ENCODE data around the gene DOC2A.
A peak's percentile ranks its signal among the peaks of the same experiment; 100 is the strongest.

The DOC2A gene

GRCh38 chr16:30005341-30006094 lies 5.3 kb downstream of the DOC2A start:
- no peak for DNase-seq (ENCODE audit: low read depth)

GRCh38 chr16:30004811-30005242 lies 6.0 kb downstream of the DOC2A start:
- DNase-seq (ENCODE audit: low read depth) = no peak

GRCh38 chr16:30004424-30004776 lies 6.4 kb downstream of the DOC2A start:
- DNase-seq (ENCODE audit: low read depth) = no peak

- DNase-seq (ENCODE audit: low read depth) = no peak
Measured at GRCh38 chr16:30003670-30004423, 7.0 kb downstream of the DOC2A start.

- DNase-seq (ENCODE audit: low read depth) = no peak
Measured at GRCh38 chr16:30002614-30003346, 8.0 kb downstream of the DOC2A start.

- DNase-seq (ENCODE audit: low read depth) = no peak
Measured at GRCh38 chr16:30000735-30001631, 9.8 kb downstream of the DOC2A start.

- DNase-seq (ENCODE audit: low read depth) = no peak
Measured at GRCh38 chr16:29999605-30000004, 11.2 kb downstream of the DOC2A start.

- DNase-seq (ENCODE audit: low read depth) = no peak
Measured at GRCh38 chr16:29996766-29997250, 14.0 kb downstream of the DOC2A start.

- peak; percentile 100 for DNase-seq (ENCODE audit: low read depth)
Measured at GRCh38 chr16:29995911-29996765, 14.7 kb downstream of the DOC2A start, which contains the start of gene INO80E. INO80E (plus strand) TSS chr16:29996241; CDS start chr16:29996311, 70 bp downstream.

GRCh38 chr16:29995324-29995910 lies 15.4 kb downstream of the DOC2A start, which contains the start of gene HIRIP3:
HIRIP3 (minus strand) TSS chr16:29995617; CDS start chr16:29995605, 12 bp downstream.
- peak; percentile 80 for DNase-seq (ENCODE audit: low read depth)

GRCh38 chr16:29994600-29995323 lies 16.1 kb downstream of the DOC2A start:
- DNase-seq (ENCODE audit: low read depth) = peak; percentile 63

GRCh38 chr16:29993903-29994599 lies 16.8 kb downstream of the DOC2A start:
- DNase-seq (ENCODE audit: low read depth) = no peak

GRCh38 chr16:29993191-29993902 lies 17.5 kb downstream of the DOC2A start:
- no peak for DNase-seq (ENCODE audit: low read depth)

- DNase-seq (ENCODE audit: low read depth) = no peak
Measured at GRCh38 chr16:29992344-29992967, 18.4 kb downstream of the DOC2A start.

GRCh38 chr16:29991571-29991904 lies 19.3 kb downstream of the DOC2A start:
- DNase-seq (ENCODE audit: low read depth) = no peak

- no peak for DNase-seq (ENCODE audit: low read depth)
Measured at GRCh38 chr16:29990883-29991570, 19.8 kb downstream of the DOC2A start.

- no peak for DNase-seq (ENCODE audit: low read depth)
Measured at GRCh38 chr16:29990034-29990433, 20.8 kb downstream of the DOC2A start.

Measured in activated T-helper 9 cell treated with anti-CD3 and anti-CD28 coated beads, Interleukin-2, amount 50 U/mL, for 16 hours (primary cell).